Measurements from ENCODE around the gene CELA2B.
"Not testable (repeated sequence)": the region's sequence is repeated elsewhere in the genome, so short reads cannot be mapped to it uniquely, and the experiment has no call there.

Gene CELA2B

DNA sequence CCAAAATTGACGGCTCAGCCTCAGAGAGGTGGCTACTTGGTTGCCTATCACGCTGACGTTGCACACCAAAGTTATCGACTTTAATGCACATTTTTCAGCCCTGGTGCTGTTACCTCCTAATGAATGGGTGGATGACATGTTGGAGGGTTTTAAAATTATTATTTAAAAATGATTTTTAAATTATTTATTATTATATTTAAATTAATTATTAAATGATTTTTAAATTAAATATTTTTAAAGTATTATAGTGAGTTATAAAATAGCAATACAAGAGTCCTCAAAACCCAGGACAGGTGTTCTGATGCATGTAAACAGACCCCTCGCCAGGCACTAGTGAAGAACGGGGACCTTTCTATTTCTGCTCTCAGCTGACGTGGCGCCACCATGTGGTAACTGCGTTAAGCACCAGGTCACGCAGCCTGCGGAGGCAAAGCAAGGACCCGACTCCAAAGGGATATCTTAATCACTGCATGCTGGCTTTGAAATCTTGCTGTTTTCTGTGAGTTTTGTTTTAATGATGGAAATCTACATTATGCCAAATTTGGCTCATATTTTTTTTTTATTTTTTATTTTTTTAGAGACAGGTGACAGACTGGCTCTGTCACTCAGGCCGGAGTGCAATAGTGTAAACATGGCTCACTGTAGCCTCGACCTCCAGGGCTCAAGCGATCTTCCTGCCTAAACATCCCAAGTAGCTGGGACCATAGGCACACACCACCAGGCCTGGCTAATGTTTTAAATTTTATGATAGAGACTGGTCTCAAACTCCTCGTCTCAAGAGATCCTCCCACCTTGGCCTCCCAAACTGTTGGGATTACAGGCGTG is 25.5 kb downstream of the CELA2B start:
- peak; percentile 19 for DNase-seq (ENCODE audit: low read depth)

DNA sequence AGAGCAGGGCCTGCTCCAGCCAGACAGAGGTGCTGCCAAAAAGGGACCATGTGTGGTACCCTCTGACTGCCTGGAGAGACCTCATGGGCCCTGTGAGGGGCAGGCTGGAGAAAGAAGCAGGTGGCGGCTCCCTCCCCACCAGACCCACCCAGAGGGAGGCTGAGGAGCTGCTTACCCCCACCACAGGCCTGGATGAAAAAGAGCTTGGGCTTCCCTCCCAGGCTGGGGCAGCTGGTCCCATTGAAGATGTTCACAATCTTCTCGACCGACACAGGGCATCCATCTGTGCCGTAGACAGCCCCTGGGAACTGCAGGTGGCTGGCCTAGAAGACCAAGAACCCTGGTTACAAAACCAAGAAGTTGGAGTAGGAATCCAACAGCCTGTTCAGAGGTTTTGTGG is 28.5 kb downstream of the CELA2B start:
- DNase-seq (ENCODE audit: low read depth) = no peak

DNA sequence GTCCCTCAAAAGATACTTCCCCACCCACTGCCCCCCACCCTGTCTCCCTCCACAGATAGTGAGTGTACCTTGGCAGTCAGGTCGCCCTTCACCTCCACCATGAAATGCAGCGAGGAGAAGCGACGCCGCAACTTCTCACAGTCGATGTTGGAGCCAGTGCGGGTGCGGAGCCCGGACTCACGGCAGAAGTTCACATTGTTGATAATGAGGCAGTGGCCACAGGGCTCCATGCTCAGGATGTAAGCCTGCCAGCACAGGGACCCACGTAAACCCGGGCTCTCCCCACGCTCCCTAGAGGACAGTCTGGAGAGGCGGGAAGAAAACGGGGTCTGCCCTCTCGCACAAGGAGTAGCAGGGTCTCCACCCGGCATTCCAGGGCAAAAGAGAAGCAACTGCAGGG is 30.9 kb downstream of the CELA2B start:
- DNase-seq (ENCODE audit: low read depth) = no peak

DNA sequence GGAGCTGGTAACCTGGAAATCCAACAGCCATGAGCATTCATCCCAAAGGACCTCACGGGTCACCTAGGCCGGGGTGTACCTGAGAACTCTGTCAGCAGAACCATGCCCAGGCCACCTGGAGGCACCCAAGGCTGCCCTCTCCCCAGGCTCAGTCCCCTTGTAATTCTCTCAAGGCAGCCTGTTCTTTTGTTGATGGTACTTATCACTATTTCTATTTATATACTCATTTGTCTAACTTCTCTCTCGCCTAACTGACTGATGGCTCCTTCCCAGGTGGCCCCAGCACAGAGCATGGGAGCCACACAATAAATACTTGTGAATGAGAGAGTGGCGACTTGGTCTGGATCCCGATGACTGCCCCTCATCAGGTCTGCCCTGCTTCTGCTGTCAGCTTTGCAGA is 31.4 kb downstream of the CELA2B start:
- no peak for DNase-seq (ENCODE audit: low read depth)

DNA sequence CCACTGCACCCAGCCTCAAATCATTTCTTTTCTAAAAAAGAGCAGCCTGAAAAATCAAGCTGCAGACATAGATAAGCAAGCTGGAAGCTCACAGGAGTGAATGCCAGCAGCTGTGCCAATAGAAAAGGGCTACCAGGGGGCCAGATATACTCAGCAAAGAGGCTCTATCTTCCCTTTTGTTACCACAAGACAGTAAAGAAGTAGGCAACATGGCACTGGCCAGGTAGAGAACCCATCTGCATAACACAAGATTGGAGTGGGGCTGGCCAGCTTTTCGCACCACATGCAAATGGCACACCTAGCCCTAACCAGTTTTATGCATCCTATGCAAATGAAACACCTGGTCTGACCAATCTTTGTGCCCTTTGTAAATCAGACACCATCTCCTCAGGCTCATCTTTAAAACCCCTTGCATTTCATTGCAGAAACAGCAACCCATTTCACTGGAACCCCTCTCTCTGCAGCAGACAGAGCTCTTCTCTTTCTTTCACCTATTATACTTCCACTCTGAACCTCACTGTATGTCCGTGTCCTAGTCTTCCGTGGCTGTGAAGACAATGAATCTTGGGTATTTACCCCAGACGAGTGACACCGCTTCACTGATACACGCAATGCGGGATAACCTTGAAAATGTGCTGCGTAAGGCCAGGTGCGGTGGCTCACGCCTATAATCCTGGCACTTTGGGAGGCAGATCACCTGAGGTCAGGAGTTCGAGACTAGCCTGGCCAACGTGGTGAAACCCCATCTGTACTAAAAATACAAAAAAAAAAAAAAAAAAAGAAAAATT is 33.0 kb downstream of the CELA2B start:
- no peak for DNase-seq (ENCODE audit: low read depth)

DNA sequence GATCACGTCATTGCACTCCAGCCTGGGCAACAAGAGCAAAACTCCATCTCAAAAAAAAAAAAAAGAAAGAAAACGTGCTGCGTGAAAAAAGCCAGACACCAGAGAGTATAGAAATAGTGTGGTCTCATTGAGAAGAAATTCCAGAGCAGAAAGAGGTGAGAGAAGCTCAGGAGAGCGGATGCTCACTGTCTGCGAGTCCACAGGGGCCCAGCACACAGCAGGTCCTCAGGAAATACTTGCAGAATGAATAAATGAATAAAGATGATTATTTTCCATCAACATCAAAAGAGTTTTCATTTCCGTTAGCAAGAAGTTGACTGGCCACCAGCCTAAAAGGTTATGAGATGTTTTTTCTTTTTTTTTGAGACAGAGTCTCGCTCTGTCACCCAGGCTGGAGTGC is 33.7 kb downstream of the CELA2B start:
- no peak for DNase-seq (ENCODE audit: low read depth)

DNA sequence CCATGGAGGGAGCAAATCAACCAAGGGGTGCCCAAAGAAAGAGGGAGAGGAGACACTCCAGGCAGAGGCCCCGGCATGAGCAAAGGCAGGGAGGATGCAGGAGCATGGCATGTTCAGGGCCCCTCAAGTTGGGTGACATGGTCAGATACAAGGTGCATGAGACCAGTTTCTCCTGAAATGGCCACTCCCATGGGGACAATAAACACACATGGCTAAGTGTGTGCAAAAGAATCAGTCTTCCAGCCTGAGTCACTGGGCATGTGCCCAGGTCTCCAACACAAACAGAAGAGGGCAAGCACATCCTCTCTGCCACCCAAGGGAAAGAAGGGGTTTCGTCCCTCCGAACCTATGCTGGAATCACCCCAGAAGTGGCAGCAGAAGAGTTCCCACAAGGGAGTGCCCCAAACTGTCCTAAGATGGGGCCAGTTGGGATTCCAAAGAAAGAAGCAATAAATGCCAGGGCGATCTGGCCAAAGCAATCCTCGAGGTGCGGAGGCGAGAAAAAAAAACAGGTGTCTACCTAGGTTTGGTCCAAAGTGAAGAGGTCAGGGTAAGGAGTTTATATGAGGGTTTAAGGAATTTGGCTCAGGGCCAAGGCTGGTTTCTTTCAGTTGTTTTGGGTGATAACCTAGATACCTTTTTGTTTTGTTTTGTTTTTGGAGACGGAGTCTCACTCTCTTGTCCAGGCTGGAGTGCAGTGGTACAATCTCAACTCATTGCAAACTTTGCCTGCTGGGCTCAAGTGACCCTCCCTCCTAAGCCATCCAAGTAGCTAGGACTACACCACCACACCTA is 34.9 kb downstream of the CELA2B start:
- DNase-seq (ENCODE audit: low read depth) = no peak

GRCh38 chr1:15513192-15513591 is 37.3 kb downstream of the CELA2B start:
- DNase-seq (ENCODE audit: low read depth) = no peak

DNA sequence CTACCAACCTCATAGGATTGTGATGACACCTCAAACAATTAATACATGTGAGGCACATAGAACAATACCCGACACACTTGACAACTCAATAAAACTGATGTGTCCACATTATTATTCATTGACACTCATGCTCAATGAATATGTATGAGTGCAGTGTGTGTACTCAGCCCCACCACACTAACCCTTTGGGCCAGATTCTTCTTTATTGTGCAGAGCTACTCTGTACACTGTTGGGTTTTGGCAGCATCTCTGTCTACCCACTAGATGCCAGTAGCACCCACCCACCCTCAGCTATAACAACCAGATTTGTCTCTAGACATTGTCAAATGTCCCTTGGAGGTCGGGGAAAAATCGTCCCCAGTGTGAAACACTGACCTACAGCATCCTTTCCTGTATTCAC is 38.0 kb downstream of the CELA2B start:
- DNase-seq (ENCODE audit: low read depth) = no peak

- DNase-seq (ENCODE audit: low read depth) = not testable (repeated sequence)
Measured at GRCh38 chr1:15514557-15514956, 38.7 kb downstream of the CELA2B start.

DNA sequence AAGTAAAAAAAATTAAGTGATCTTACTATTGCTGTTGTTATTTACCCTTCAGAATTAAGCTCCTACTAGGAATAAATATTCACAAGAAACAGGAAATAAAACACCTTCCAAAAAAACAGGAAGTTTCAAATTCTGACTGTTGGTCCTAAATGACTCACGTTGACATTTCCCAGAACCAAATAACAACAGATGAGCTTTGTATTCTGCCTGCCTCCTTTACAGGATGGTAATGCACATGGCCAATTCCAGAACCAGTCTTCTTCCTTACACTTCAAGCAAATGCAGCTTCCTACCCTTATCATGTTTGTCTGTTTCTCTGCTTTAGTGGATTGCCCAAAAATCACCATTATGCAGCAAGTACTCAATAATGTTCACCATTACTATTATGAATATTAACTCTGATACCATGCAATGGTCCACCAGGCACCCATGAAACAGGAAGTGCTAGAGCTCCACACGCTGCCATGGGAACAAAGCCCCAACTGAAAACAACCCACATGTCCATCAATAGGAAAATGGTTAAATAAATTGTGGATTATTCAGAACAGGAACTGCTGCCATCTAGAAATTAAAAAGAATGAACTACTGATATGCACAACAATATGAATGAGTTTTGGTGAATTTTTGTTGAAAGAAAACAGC is 39.2 kb downstream of the CELA2B start:
- DNase-seq (ENCODE audit: low read depth) = no peak

DNA sequence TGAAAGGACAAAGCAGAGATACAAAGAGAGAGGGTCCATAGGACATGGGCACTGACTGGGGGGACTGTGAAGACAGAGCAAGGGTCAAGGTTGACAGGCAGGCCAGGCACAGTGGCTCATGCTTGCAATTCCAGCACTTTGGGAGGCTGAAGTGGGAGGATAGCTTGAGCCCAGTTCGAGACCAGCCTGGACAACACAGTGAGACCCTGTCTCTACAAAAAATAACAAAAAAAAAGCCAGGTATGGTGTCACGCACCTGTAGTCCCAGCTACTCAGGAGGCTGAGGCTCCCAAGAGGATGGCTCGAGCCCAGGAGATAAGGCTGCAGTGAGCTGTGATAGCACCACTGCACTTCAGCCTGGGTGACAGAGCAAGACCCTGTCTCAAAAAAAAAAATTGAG is 43.7 kb downstream of the CELA2B start:
- DNase-seq (ENCODE audit: low read depth) = no peak

DNA sequence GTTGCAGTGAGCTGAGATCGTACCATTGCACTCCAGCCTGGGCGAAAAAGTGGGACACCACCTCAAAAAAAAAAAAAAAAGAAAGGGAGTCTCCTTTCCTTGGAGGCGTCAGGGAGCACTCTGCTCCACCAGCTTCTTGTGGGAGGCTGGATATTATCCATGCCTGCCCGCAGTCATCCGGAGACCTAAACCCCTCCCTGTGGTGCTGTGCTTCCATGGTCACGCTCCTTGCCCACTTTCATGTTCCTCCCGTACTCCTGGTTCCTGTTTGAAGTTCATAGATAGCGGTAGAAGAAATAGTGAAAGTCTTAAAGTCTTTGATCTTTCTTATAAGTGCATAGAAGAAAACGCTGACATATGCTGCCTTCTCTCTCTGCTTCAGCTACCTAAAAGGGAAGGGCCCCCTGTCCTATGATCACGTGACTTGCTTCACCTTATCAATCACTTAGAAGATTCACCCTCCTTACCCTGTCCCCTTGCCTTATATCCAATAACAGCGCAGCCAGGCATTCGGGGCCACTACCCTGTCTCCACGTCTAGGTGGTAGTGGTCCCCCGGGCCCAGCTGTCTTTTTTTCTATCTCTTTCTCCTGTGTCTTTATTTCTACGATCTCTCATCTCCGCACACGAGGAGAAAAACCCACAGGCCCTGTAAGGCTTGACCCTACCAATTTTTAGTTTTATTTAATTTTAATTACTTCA is 45.5 kb downstream of the CELA2B start:
- DNase-seq (ENCODE audit: low read depth) = not testable (repeated sequence)

- DNase-seq (ENCODE audit: low read depth) = no peak
Measured at GRCh38 chr1:15522551-15522950, 46.6 kb downstream of the CELA2B start.

DNA sequence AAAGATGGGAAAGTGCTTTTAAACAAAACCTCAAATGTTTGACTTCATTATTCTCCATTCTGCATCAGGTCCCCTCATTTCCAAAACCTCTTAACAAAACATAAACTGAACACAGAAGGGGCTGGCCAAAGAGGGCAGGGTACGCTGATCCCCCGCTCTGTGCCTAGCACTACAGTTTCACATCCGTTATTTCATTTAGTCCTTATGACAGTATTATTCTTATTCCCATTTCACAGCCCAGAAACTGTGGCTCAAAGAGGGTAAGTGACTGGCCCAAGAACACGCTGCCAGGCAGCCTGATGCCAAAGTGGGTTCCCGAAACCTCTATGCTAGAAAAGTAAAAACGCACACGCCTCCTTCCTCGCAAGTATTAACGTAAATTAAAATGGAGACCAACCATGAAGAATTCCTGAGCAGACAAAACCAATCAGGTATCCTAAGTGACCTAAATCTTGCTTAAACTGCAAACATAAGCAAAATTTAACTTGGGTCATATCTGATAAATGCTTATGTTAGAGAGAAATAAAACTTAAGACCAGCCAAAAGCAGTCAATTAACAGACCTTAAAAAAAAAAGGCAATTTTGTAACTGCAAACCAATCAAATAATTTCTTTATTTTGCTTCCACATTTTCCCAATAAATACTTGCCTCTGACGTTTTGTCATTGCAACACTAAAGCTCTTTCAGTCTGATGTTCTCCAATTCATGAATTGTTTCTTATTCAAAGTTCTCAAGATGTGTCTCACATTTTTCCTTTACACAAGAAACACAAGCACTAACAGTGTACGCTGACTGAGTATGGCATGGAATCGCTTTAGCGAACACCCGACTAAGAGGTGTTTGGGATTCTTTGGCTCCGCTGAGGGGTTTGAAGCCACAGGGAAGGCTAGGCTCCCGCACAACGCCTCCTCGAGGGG is 47.5 kb downstream of the CELA2B start:
- DNase-seq (ENCODE audit: low read depth) = no peak

- no peak for DNase-seq (ENCODE audit: low read depth)
Measured at GRCh38 chr1:15524021-15524282, 48.0 kb downstream of the CELA2B start, which contains the start of gene CASP9. Gene CASP9 (minus strand): TSS chr1:15524215. CDS start chr1:15524200, 15 bp downstream.

DNA sequence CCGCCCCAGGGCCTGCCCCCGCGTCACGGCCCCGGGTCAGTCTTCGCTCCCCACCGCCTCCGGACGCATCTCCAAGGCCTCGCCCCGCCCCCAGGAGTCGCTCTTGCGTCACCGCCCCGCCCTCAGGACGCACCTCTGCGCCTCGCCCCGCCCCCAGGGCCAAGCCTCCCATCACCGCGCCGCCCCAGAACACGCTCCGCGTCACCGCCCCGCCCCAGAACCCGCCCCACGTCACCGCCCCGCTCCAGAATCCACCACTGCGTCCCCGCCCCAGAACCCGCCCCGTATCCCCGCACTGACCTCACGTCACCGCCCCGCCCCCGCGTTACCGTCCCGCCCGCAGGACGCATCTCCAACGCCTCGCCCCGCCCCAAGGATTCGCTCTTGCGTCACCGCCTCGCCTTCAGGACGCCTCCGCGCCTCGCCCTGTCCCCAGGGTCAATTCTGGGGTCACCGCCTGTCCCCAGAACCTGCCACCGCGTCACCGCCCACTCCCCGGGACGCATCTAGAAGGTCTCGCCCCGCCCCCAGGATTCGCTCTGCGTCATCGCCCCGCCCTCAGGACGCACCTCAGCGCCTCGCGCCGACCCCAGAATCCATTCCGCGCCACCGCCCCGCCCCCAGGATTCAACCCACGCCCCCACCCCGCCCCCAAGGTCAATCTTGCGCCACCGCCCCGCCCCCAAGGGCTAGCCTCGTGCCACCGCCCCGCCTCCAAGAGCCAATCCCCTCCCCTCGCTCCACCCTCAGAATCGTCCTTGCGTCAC is 48.6 kb downstream of the CELA2B start:
- DNase-seq (ENCODE audit: low read depth) = peak; percentile 99

DNA sequence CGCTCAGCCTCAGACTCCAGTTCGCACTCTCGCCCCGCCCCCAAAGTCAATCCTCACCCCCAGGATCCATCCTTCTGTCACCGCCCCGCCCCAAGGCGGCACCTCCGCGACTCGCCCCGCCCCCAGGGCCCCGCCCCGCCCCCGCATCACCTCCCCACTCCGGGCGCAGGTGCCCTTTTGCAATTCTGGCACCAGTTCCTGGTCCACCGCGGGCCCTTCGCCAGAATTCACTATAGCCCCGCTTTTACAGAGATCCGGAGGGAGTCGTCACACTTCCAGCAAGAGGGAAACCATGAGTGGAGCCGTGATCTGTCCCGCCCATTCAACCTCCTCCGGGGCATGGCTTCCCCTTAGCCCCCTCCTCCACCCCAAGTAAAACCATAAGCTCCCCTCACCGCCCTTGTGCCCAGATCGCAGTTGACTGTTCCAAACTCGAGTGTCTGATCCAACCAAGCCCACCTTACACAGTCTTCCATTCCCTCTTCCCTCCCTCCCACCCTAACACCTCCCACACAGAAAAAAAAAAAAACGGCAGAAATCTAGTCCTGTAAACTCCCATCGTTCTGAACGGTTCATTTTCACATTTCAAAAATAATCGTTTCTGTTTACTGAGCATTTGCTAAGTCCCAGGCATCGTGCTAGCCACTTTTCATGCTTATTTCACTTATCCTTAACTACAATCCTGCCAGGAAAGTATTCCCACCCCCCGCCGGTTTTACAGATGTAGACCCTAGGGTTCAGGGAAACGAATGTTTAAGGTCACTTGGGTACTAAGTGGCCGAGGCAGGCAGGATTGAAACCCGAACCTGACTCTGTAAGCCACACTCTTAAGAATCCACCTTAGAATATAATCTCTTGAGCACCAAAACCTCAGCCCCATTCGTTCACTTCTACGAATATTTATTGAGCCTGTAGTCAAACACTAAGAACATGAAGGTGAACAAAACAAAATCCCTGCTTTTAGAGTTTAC is 49.4 kb downstream of the CELA2B start:
- DNase-seq (ENCODE audit: low read depth) = no peak

All from stimulated activated CD8-positive, alpha-beta memory T cell treated with anti-CD3 and anti-CD28 coated beads, Interleukin-15, amount 100 ng/mL, for 1 hour (primary cell).